PC-9 (cell line): ENCODE data around the gene GTF2H2. TPM values are rescaled to one million over a fixed set of nuclear protein-coding genes. Genes with fewer than 3 reads are reported as not detected.
"Not testable (repeated sequence)": the region's sequence is repeated elsewhere in the genome, so short reads cannot be mapped to it uniquely, and the experiment has no call there.

ENCODE experiments used
- Bru-seq: library from RNA; stranded (reverse); fragments of 400-500 nt; gene quantifications from one replicate; lab custom pipeline; 2021; lab: Mats Ljungman, UMichigan
- BruChase-seq, 2 experiments: library from RNA; stranded (reverse); fragments of 400-500 nt; gene quantifications; one replicate each; lab custom pipeline; 2021; lab: Mats Ljungman, UMichigan
- BruUV-seq: library from RNA; stranded (reverse); fragments of 400-500 nt; replicated peaks from 2 replicates; lab custom pipeline; 2021; lab: Mats Ljungman, UMichigan
- CTCF ChIA-PET: fragments of 300-600 bp; sonication (Branson Sonifier 250); formaldehyde crosslinking; loops from one replicate; lab custom pipeline; 2022; ENCODE audit warnings: antibody characterized with exemption; lab: Charles Lee
- POLR2A ChIA-PET: fragments of 300-600 bp; sonication (Branson Sonifier 250); formaldehyde crosslinking; loops from one replicate; lab custom pipeline; 2022; ENCODE audit warnings: antibody characterized with exemption; ENCODE audit not compliant: unreplicated experiment; lab: Charles Lee
- DNase-seq, 2 experiments: peaks; one replicate each; pipeline versions ENCODE4 v3.0.0 to v3.0.0-alpha.2; 2015 to 2022; ENCODE audit warnings: mixed read lengths in 1 of 2
- H2AFZ ChIP-seq: fragments of 200-600 bp; sonication (generic); 2 replicates; pipeline ENCODE4 v1.8.1; 2017; ENCODE audit warnings: antibody characterized with exemption
- H3F3A ChIP-seq: fragments of 200-600 bp; sonication (generic); 2 replicates; pipeline ENCODE4 v1.8.1; 2017; ENCODE audit warnings: antibody characterized with exemption, mild to moderate bottlenecking, low read depth; ENCODE audit not compliant: insufficient read depth
- H3K27ac ChIP-seq: fragments of 200-600 bp; sonication (generic); 2 replicates; pipeline ENCODE4 v1.6.1; 2016; ENCODE audit warnings: mixed run types
- H3K27me3 ChIP-seq: fragments of 200-600 bp; sonication (generic); 2 replicates; pipeline ENCODE4 v1.6.1; 2016; ENCODE audit warnings: low read depth, mixed run types; ENCODE audit not compliant: insufficient read depth
- H3K36me3 ChIP-seq: fragments of 200-600 bp; sonication (generic); 2 replicates; pipeline ENCODE4 v1.6.1; 2016; ENCODE audit warnings: low read depth, mixed run types
- H3K4me1 ChIP-seq: fragments of 200-600 bp; sonication (generic); replicated peaks from 2 replicates; pipeline ENCODE4 v1.6.1; 2016; ENCODE audit warnings: mixed run types; ENCODE audit not compliant: insufficient read depth
- H3K4me2 ChIP-seq: fragments of 200-600 bp; sonication (generic); 2 replicates; pipeline ENCODE4 v1.6.1; 2017; ENCODE audit warnings: mixed run types
- H3K4me3 ChIP-seq: fragments of 200-600 bp; sonication (generic); 2 replicates; pipeline ENCODE4 v1.6.1; 2016; ENCODE audit warnings: mixed run types
- H3K79me2 ChIP-seq: fragments of 200-600 bp; sonication (generic); 2 replicates; pipeline ENCODE4 v1.6.1; 2017; ENCODE audit warnings: low read depth, mixed run types
- H3K9me2 ChIP-seq: fragments of 200-600 bp; sonication (generic); 2 replicates; pipeline ENCODE4 v1.8.1; 2017; ENCODE audit warnings: mild to moderate bottlenecking; ENCODE audit not compliant: insufficient read depth
- H3K9me3 ChIP-seq: fragments of 200-600 bp; sonication (generic); 2 replicates; pipeline ENCODE4 v1.8.1; 2016; ENCODE audit warnings: low read depth; ENCODE audit not compliant: insufficient read depth
- H4K20me1 ChIP-seq: fragments of 200-600 bp; sonication (generic); 2 replicates; pipeline ENCODE4 v1.8.1; 2017; ENCODE audit not compliant: insufficient read depth
- intact Hi-C: fragments of 100-400 bp; cut with micrococcal nuclease; formaldehyde crosslinking; loops from one replicate; pipeline ENCODE4 v1.10.0; 2022; ENCODE audit not compliant: unreplicated experiment
- long read RNA-seq: library from polyadenylated mRNA; stranded (forward); transcript quantifications from one replicate; pipeline ENCODE4 v2.0.0, GENCODE V29; 2022
- total RNA-seq: library from RNA; stranded (reverse); gene quantifications from 2 replicates; pipeline ENCODE4 v1.2.3, GENCODE V29; 2021

GTF2H2 gene
- total RNA-seq, result 18.8 and 19.4 TPM in 2 replicates
- percentile 46 among the genes with signal in this experiment for Bru-seq, nascent RNA
- BruChase-seq, experiment 1, labeled RNA remaining after a 2-hour chase, result percentile 51 among the genes with signal in this experiment
- BruChase-seq, experiment 2, labeled RNA remaining after a 6-hour chase, result percentile 49 among the genes with signal in this experiment
- long read RNA-seq, full-length matches to known transcripts, result 7 of 25 reads
- long read RNA-seq, partial matches to known transcripts, result 12 of 25 reads
- long read RNA-seq, other reads (novel, unspliced or antisense), result 6 of 25 reads

GRCh38 chr5:71067262-71067928 is at the start of gene GTF2H2:
Gene GTF2H2, minus strand, starts transcription at chr5:71067676. Its CDS starts 4,913 bp downstream, at chr5:71062763.
- DNase-seq, BruUV-seq, H2AFZ ChIP-seq, intact Hi-C loops, H3K4me2 ChIP-seq, H4K20me1 ChIP-seq, H3K79me2 ChIP-seq, H3K9me2 ChIP-seq, H3K27ac ChIP-seq, H3F3A ChIP-seq, H3K36me3 ChIP-seq, POLR2A ChIA-PET, H3K4me3 ChIP-seq, H3K4me1 ChIP-seq, H3K9me3 ChIP-seq, CTCF ChIA-PET, H3K27me3 ChIP-seq: not testable (repeated sequence)

GRCh38 chr5:71109730-71110275 is 42.3 kb upstream of the GTF2H2 start:
- H3K27ac ChIP-seq, H3K27me3 ChIP-seq, H3K9me3 ChIP-seq, H3K9me2 ChIP-seq, H3K4me3 ChIP-seq, POLR2A ChIA-PET, H4K20me1 ChIP-seq, CTCF ChIA-PET, H3F3A ChIP-seq, H3K36me3 ChIP-seq, intact Hi-C loops, BruUV-seq, H3K4me2 ChIP-seq, H3K79me2 ChIP-seq, DNase-seq, H2AFZ ChIP-seq, H3K4me1 ChIP-seq: not testable (repeated sequence)

GRCh38 chr5:71099996-71100395 is 32.5 kb upstream of the GTF2H2 start:
- DNase-seq, H3F3A ChIP-seq, H3K4me3 ChIP-seq, H4K20me1 ChIP-seq, H3K27me3 ChIP-seq, intact Hi-C loops, H3K9me2 ChIP-seq, H3K9me3 ChIP-seq, POLR2A ChIA-PET, H3K79me2 ChIP-seq, CTCF ChIA-PET, BruUV-seq, H3K27ac ChIP-seq, H2AFZ ChIP-seq, H3K36me3 ChIP-seq, H3K4me2 ChIP-seq, H3K4me1 ChIP-seq: not testable (repeated sequence)

GRCh38 chr5:71097930-71098203 is 30.4 kb upstream of the GTF2H2 start:
- POLR2A ChIA-PET, result not testable (repeated sequence)

GRCh38 chr5:71097173-71097929 is 29.9 kb upstream of the GTF2H2 start:
- H3K27ac ChIP-seq, result not testable (repeated sequence)

More at GRCh38 chr5:71097930-71098203, 30.4 kb upstream of the GTF2H2 start:
- H3K9me3 ChIP-seq, H3K9me2 ChIP-seq, H3K4me1 ChIP-seq, BruUV-seq, CTCF ChIA-PET, H4K20me1 ChIP-seq, H3F3A ChIP-seq, DNase-seq, H3K27ac ChIP-seq, H2AFZ ChIP-seq, H3K27me3 ChIP-seq, H3K4me2 ChIP-seq, H3K36me3 ChIP-seq, H3K79me2 ChIP-seq, H3K4me3 ChIP-seq, intact Hi-C loops: not testable (repeated sequence)

DNA sequence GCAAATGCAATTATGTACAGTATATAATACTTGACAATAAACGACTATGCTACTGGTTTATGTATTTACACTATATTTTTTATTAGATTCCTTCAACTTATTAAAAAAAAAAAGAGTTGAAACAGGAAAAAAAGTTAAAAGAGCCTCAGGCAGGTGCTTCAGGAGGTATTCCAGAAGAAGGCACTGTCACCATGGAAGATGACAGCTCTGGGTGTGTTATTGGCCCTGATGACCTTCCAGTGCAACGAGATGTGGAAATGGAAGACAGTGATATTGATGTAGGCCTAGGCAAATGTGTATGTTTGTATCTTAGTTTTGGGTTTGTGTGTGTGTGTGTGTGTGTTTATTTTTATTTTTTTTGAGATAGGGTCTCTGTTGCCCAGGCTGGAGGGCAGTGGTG is 22.3 kb upstream of the GTF2H2 start:
- H3K79me2 ChIP-seq, H3K9me2 ChIP-seq, H2AFZ ChIP-seq, BruUV-seq, H3K27ac ChIP-seq, H3K4me1 ChIP-seq, H3F3A ChIP-seq, CTCF ChIA-PET, H3K27me3 ChIP-seq, H4K20me1 ChIP-seq, intact Hi-C loops, H3K4me3 ChIP-seq, DNase-seq, H3K4me2 ChIP-seq, H3K36me3 ChIP-seq, POLR2A ChIA-PET, H3K9me3 ChIP-seq: not testable (repeated sequence)

More at GRCh38 chr5:71097173-71097929, 29.9 kb upstream of the GTF2H2 start:
- H3K4me3 ChIP-seq, H3K4me2 ChIP-seq, DNase-seq, H3K9me3 ChIP-seq, H4K20me1 ChIP-seq, CTCF ChIA-PET, H3K79me2 ChIP-seq, H3K36me3 ChIP-seq, intact Hi-C loops, H3K27me3 ChIP-seq, BruUV-seq, H3F3A ChIP-seq, H2AFZ ChIP-seq, POLR2A ChIA-PET, H3K9me2 ChIP-seq, H3K4me1 ChIP-seq: not testable (repeated sequence)

- POLR2A ChIA-PET, result not testable (repeated sequence)
Observed at GRCh38 chr5:71088754-71089153, 21.3 kb upstream of the GTF2H2 start.

More at GRCh38 chr5:71088754-71089153, 21.3 kb upstream of the GTF2H2 start:
- H3K4me2 ChIP-seq, H4K20me1 ChIP-seq, intact Hi-C loops, H3K79me2 ChIP-seq, H3K4me3 ChIP-seq, H3K9me3 ChIP-seq, H3K9me2 ChIP-seq, H3K36me3 ChIP-seq, BruUV-seq, CTCF ChIA-PET, H3K27ac ChIP-seq, H2AFZ ChIP-seq, DNase-seq, H3F3A ChIP-seq, H3K4me1 ChIP-seq, H3K27me3 ChIP-seq: not testable (repeated sequence)
